Ishikawa (cell line): ENCODE results near the gene IL6.

Experiments
- CEBPB ChIP-seq: IDR thresholded peaks from 2 replicates; pipeline ENCODE4 v1.6.1; 2012
- EP300 ChIP-seq: IDR thresholded peaks from 2 replicates; pipeline ENCODE4 v1.6.1; 2012; ENCODE audit warnings: borderline replicate concordance
- FOXM1 ChIP-seq: IDR thresholded peaks from 2 replicates; pipeline ENCODE4 v1.6.1; 2012; ENCODE audit warnings: low read depth, borderline replicate concordance
- MAX ChIP-seq: IDR thresholded peaks from 2 replicates; pipeline ENCODE4 v1.6.1; 2012
- RAD21 ChIP-seq: IDR thresholded peaks from 2 replicates; pipeline ENCODE4 v1.6.1; 2012; ENCODE audit warnings: low read depth
- REST ChIP-seq: IDR thresholded peaks from 2 replicates; pipeline ENCODE4 v1.6.1; 2012; ENCODE audit warnings: low read depth, mild to moderate bottlenecking
- TAF1 ChIP-seq: IDR thresholded peaks from 2 replicates; pipeline ENCODE4 v1.6.1; 2012; ENCODE audit warnings: low read depth, mild to moderate bottlenecking
- TCF12 ChIP-seq: IDR thresholded peaks from 2 replicates; pipeline ENCODE4 v1.6.1; 2012; ENCODE audit warnings: low read depth
- USF1 ChIP-seq: IDR thresholded peaks from 2 replicates; pipeline ENCODE4 v1.6.1; 2012
- YY1 ChIP-seq: IDR thresholded peaks from 2 replicates; pipeline ENCODE4 v1.6.1; 2012; ENCODE audit warnings: low read depth
- ZBTB7A ChIP-seq: IDR thresholded peaks from 2 replicates; pipeline ENCODE4 v1.6.1; 2012; ENCODE audit warnings: low read depth

GRCh38 chr7:22723637-22724036 is 3.4 kb upstream of the IL6 start:
- no peak for TF ChIP-seq USF1
- no peak for TF ChIP-seq TCF12
- TF ChIP-seq ZBTB7A: no peak
- no peak for TF ChIP-seq CEBPB
- no peak for TF ChIP-seq EP300
- no peak for TF ChIP-seq TAF1
- TF ChIP-seq RAD21: no peak
- no peak for TF ChIP-seq REST
- no peak for TF ChIP-seq YY1
- TF ChIP-seq MAX: no peak
- TF ChIP-seq FOXM1: no peak
